Measurements from ENCODE around the gene RAC3.
A peak's percentile ranks its signal among the peaks of the same experiment; 100 is the strongest.

Gene RAC3

GRCh38 chr17:82022981-82023446 is 8.5 kb upstream of the RAC3 start, which contains the start of gene LRRC45:
Gene LRRC45 (plus strand): TSS chr17:82023305. CDS start chr17:82023644, 339 bp downstream.
- no peaks in the 10 kb centered on the region for H3K9me2 ChIP-seq (replicated peaks; ENCODE audit: insufficient read depth, low read length)
- H4K20me1 ChIP-seq (ENCODE audit: low read depth, low read length), result no peaks in the 10 kb centered on the region
- H3K27me3 ChIP-seq (ENCODE audit: low read length), result no peaks in the 10 kb centered on the region
- H3K79me2 ChIP-seq (ENCODE audit: insufficient read depth, low read length), result peaks cover 25% of the 10 kb centered on the region
- H2AFZ ChIP-seq (ENCODE audit: low read depth, low read length, severe bottlenecking), result peak within 1 kb of the TSS; percentile 72
- peak within 1 kb of the TSS; percentile 73 for H3K27ac ChIP-seq (ENCODE audit: low read depth, low read length)
- 0 out of 2 replicates have a peak, but pooled peaks cover 6% of the 10 kb centered on the region for H3F3A ChIP-seq (ENCODE audit: insufficient read depth)
- TF ChIP-seq EZH2phosphoT487 (conservative IDR thresholded peaks at IDR 0.05; ENCODE audit: low read length) (no peak), CTCF (IDR thresholded peaks at IDR 0.05; ENCODE audit: insufficient read depth, low read length, poor library complexity, severe bottlenecking) (no peak)
- H3K9me3 ChIP-seq (ENCODE audit: insufficient read depth, low read length), result no peaks in the 10 kb centered on the region
- peak within 1 kb of the TSS; percentile 89 for H3K4me2 ChIP-seq (ENCODE audit: low read depth, low read length, poor library complexity, severe bottlenecking)
- H3K9ac ChIP-seq (ENCODE audit: low read length), result peak within 1 kb of the TSS; percentile 99
- peak within 1 kb of the TSS; percentile 97 for H3K4me3 ChIP-seq (ENCODE audit: insufficient read depth, low read length, poor library complexity, severe bottlenecking)
- no peaks in the 10 kb centered on the region for H3K36me3 ChIP-seq (ENCODE audit: low read length)

- H3K27ac ChIP-seq (ENCODE audit: low read depth, low read length), result peak overlapping the region; percentile 23
- H3K9me2 ChIP-seq (replicated peaks; ENCODE audit: insufficient read depth, low read length), result no peaks in the 10 kb centered on the region
- no peaks in the 10 kb centered on the region for H3K27me3 ChIP-seq (ENCODE audit: low read length)
- H4K20me1 ChIP-seq (ENCODE audit: low read depth, low read length), result no peaks in the 10 kb centered on the region
- H2AFZ ChIP-seq (ENCODE audit: low read depth, low read length, severe bottlenecking), result peak overlapping the region; percentile 14
- peak overlapping the region; percentile 80 for H3K4me3 ChIP-seq (ENCODE audit: insufficient read depth, low read length, poor library complexity, severe bottlenecking)
- H3F3A ChIP-seq (ENCODE audit: insufficient read depth), result 0 out of 2 replicates have a peak, but pooled peaks cover 6% of the 10 kb centered on the region
- peaks cover 25% of the 10 kb centered on the region for H3K79me2 ChIP-seq (ENCODE audit: insufficient read depth, low read length)
- no peaks in the 10 kb centered on the region for H3K9me3 ChIP-seq (ENCODE audit: insufficient read depth, low read length)
- peak overlapping the region; percentile 74 for H3K4me2 ChIP-seq (ENCODE audit: low read depth, low read length, poor library complexity, severe bottlenecking)
- H3K9ac ChIP-seq (ENCODE audit: low read length), result peak overlapping the region; percentile 87
- H3K36me3 ChIP-seq (ENCODE audit: low read length), result no peaks in the 10 kb centered on the region
- TF ChIP-seq CTCF (IDR thresholded peaks at IDR 0.05; ENCODE audit: insufficient read depth, low read length, poor library complexity, severe bottlenecking), result no peak
- TF ChIP-seq EZH2phosphoT487 (conservative IDR thresholded peaks at IDR 0.05; ENCODE audit: low read length), result no peak
Measured at GRCh38 chr17:82023447-82024241, 7.8 kb upstream of the RAC3 start.

GRCh38 chr17:82024859-82025258 is 6.6 kb upstream of the RAC3 start:
- H3K79me2 ChIP-seq (ENCODE audit: insufficient read depth, low read length), result peaks cover 25% of the 10 kb centered on the region
- H3K36me3 ChIP-seq (ENCODE audit: low read length), result no peaks in the 10 kb centered on the region
- TF ChIP-seq CTCF (IDR thresholded peaks at IDR 0.05; ENCODE audit: insufficient read depth, low read length, poor library complexity, severe bottlenecking) (no peak), EZH2phosphoT487 (conservative IDR thresholded peaks at IDR 0.05; ENCODE audit: low read length) (no peak)
- H3K27ac ChIP-seq (ENCODE audit: low read depth, low read length), result no peak overlapping the region
- H4K20me1 ChIP-seq (ENCODE audit: low read depth, low read length), result no peaks in the 10 kb centered on the region
- H3K9me2 ChIP-seq (replicated peaks; ENCODE audit: insufficient read depth, low read length), result no peaks in the 10 kb centered on the region
- H3K9ac ChIP-seq (ENCODE audit: low read length), result no peak overlapping the region
- H3K9me3 ChIP-seq (ENCODE audit: insufficient read depth, low read length), result no peaks in the 10 kb centered on the region
- no peak overlapping the region for H3K4me2 ChIP-seq (ENCODE audit: low read depth, low read length, poor library complexity, severe bottlenecking)
- H3F3A ChIP-seq (ENCODE audit: insufficient read depth), result 0 out of 2 replicates have a peak, but pooled peaks cover 6% of the 10 kb centered on the region
- no peaks in the 10 kb centered on the region for H3K27me3 ChIP-seq (ENCODE audit: low read length)
- H2AFZ ChIP-seq (ENCODE audit: low read depth, low read length, severe bottlenecking), result no peak overlapping the region
- H3K4me3 ChIP-seq (ENCODE audit: insufficient read depth, low read length, poor library complexity, severe bottlenecking), result no peak overlapping the region
